DND-41 (cell line): ENCODE results near the gene AGAP1.

Source experiments
- ATAC-seq: fragments of 200-7000 bp; cut with Tn5 transposase; 3 replicates; pipeline ENCODE4 v1.9.1; 2021; ENCODE audit warnings: low read depth; ENCODE audit not compliant: insufficient read depth
- DNase-seq: peaks from one replicate; pipeline ENCODE4 v3.0.0-alpha.2; 2020
- H2AFZ ChIP-seq: 2 replicates; pipeline ENCODE4 v1.6.0; 2012; ENCODE audit warnings: low read depth, low read length
- H3K27ac ChIP-seq: 2 replicates; pipeline ENCODE4 v1.5.1; 2012; ENCODE audit warnings: low read length, inconsistent platforms
- H3K27me3 ChIP-seq: fragments of 200-600 bp; sonication (generic); 2 replicates; pipeline ENCODE4 v1.6.0; 2012; ENCODE audit warnings: low read length, mild to moderate bottlenecking, inconsistent platforms; ENCODE audit not compliant: insufficient read depth, poor library complexity
- H3K36me3 ChIP-seq: 2 replicates; pipeline ENCODE4 v1.5.1; 2012; ENCODE audit warnings: low read length, inconsistent platforms; ENCODE audit not compliant: insufficient read depth
- H3K4me1 ChIP-seq: 2 replicates; pipeline ENCODE4 v1.5.1; 2012; ENCODE audit warnings: mild to moderate bottlenecking, low read length; ENCODE audit not compliant: insufficient read depth
- H3K4me2 ChIP-seq: 2 replicates; pipeline ENCODE4 v1.6.0; 2012; ENCODE audit warnings: mild to moderate bottlenecking, moderate library complexity, low read length, inconsistent platforms; ENCODE audit not compliant: insufficient read depth
- H3K4me3 ChIP-seq, 2 experiments: fragments of 200-600 bp in 1 of 2; shearing (Covaris generic) in 1 of 2; 2 replicates each; pipeline ENCODE4 v1.5.1; 2012 to 2016; ENCODE audit warnings: inconsistent platforms in 2 of 2, low read length in 2 of 2, mild to moderate bottlenecking in 2 of 2, low read depth in 1 of 2, moderate library complexity in 1 of 2
- H3K79me2 ChIP-seq: 2 replicates; pipeline ENCODE4 v1.6.0; 2012; ENCODE audit warnings: low read length, inconsistent platforms; ENCODE audit not compliant: insufficient read depth
- H3K9ac ChIP-seq: 2 replicates; pipeline ENCODE4 v1.6.0; 2012; ENCODE audit warnings: low read depth, mild to moderate bottlenecking, inconsistent platforms, low read length, moderate library complexity
- H3K9me3 ChIP-seq: 2 replicates; pipeline ENCODE4 v1.5.1; 2012; ENCODE audit warnings: low read length, moderate library complexity, mild to moderate bottlenecking, inconsistent platforms; ENCODE audit not compliant: insufficient read depth, severe bottlenecking
- H4K20me1 ChIP-seq: 2 replicates; pipeline ENCODE4 v1.6.0; 2012; ENCODE audit warnings: low read length; ENCODE audit not compliant: insufficient read depth
- CTCF ChIP-seq: IDR thresholded peaks from 2 replicates; pipeline ENCODE4 v1.5.1; 2012; ENCODE audit warnings: borderline replicate concordance, low read length, moderate library complexity, mild to moderate bottlenecking; ENCODE audit not compliant: poor library complexity, severe bottlenecking; ENCODE audit errors: extremely low read depth
- EZH2 ChIP-seq: IDR thresholded peaks from 3 replicates; pipeline ENCODE4 v1.6.1; 2012; ENCODE audit warnings: borderline replicate concordance, low read depth, mild to moderate bottlenecking, moderate library complexity, low read length, inconsistent platforms; ENCODE audit not compliant: severe bottlenecking

The AGAP1 gene

GRCh38 chr2:235591231-235591730 is 97.4 kb downstream of the AGAP1 start:
- H3K4me2 ChIP-seq: no peak overlapping the region
- no peak overlapping the region for H3K4me3 ChIP-seq
- H3K4me1 ChIP-seq: no peaks in the 10 kb centered on the region
- no peaks in the 10 kb centered on the region for H3K79me2 ChIP-seq
- H4K20me1 ChIP-seq: 0 out of 2 replicates have a peak, but pooled peaks cover 3% of the 10 kb centered on the region
- H3K9ac ChIP-seq: no peak overlapping the region
- H3K9me3 ChIP-seq: no peaks in the 10 kb centered on the region
- DNase-seq (no peak), ATAC-seq (no peak)
- peaks cover 10% of the 10 kb centered on the region for H3K27me3 ChIP-seq
- H3K27ac ChIP-seq: no peak overlapping the region
- no peak for TF ChIP-seq EZH2
- no peak for TF ChIP-seq CTCF
- no peaks in the 10 kb centered on the region for H3K36me3 ChIP-seq
- H2AFZ ChIP-seq: no peak overlapping the region

- Histone ChIP-seq H2AFZ (no peak overlapping the region), H3K9me3 (no peaks in the 10 kb centered on the region), H3K4me3 (no peak overlapping the region), H3K4me1 (no peaks in the 10 kb centered on the region), H3K27me3 (peaks cover 4% of the 10 kb centered on the region), H3K79me2 (no peaks in the 10 kb centered on the region), H3K9ac (no peak overlapping the region), H3K36me3 (no peaks in the 10 kb centered on the region), H3K4me2 (no peak overlapping the region), H3K27ac (no peak overlapping the region), H4K20me1 (no peaks in the 10 kb centered on the region)
- ATAC-seq (no peak), DNase-seq (no peak)
- TF ChIP-seq EZH2 (no peak), CTCF (no peak)
Observed at GRCh38 chr2:235591921-235592320, 98.1 kb downstream of the AGAP1 start.

GRCh38 chr2:235592430-235592829 is 98.6 kb downstream of the AGAP1 start:
- Histone ChIP-seq H2AFZ (no peak overlapping the region), H3K27me3 (no peaks in the 10 kb centered on the region), H3K9me3 (no peaks in the 10 kb centered on the region), H3K27ac (no peak overlapping the region), H4K20me1 (no peaks in the 10 kb centered on the region), H3K36me3 (no peaks in the 10 kb centered on the region), H3K4me2 (no peak overlapping the region), H3K79me2 (no peaks in the 10 kb centered on the region), H3K4me1 (no peaks in the 10 kb centered on the region), H3K4me3 (no peak overlapping the region), H3K9ac (no peak overlapping the region)
- TF ChIP-seq CTCF (no peak), EZH2 (no peak)
- DNase-seq (no peak), ATAC-seq (no peak)

- Histone ChIP-seq H3K4me3 (no peak overlapping the region), H3K9me3 (no peaks in the 10 kb centered on the region), H3K9ac (no peak overlapping the region), H3K27me3 (no peaks in the 10 kb centered on the region), H3K27ac (no peak overlapping the region), H3K4me1 (no peaks in the 10 kb centered on the region), H3K4me2 (no peak overlapping the region), H3K79me2 (no peaks in the 10 kb centered on the region), H2AFZ (no peak overlapping the region), H3K36me3 (no peaks in the 10 kb centered on the region), H4K20me1 (no peaks in the 10 kb centered on the region)
- ATAC-seq (no peak), DNase-seq (no peak)
- TF ChIP-seq EZH2: no peak
- no peak for TF ChIP-seq CTCF
Observed at GRCh38 chr2:235592836-235593235, 99.0 kb downstream of the AGAP1 start.
